Ishikawa (cell line): ENCODE measurements around the gene CPSF4L.

Experiments used
- CEBPB ChIP-seq: IDR thresholded peaks from 2 replicates; pipeline ENCODE4 v1.6.1; 2012
- CREB1 ChIP-seq: IDR thresholded peaks from 2 replicates; pipeline ENCODE4 v1.6.1; 2012; ENCODE audit warnings: low read depth
- EP300 ChIP-seq: IDR thresholded peaks from 2 replicates; pipeline ENCODE4 v1.6.1; 2012; ENCODE audit warnings: borderline replicate concordance
- FOXM1 ChIP-seq: IDR thresholded peaks from 2 replicates; pipeline ENCODE4 v1.6.1; 2012; ENCODE audit warnings: low read depth, borderline replicate concordance
- MAX ChIP-seq: IDR thresholded peaks from 2 replicates; pipeline ENCODE4 v1.6.1; 2012
- NFIC ChIP-seq: IDR thresholded peaks from 2 replicates; pipeline ENCODE4 v1.6.1; 2012
- TAF1 ChIP-seq: IDR thresholded peaks from 2 replicates; pipeline ENCODE4 v1.6.1; 2012; ENCODE audit warnings: low read depth, mild to moderate bottlenecking
- TCF12 ChIP-seq: IDR thresholded peaks from 2 replicates; pipeline ENCODE4 v1.6.1; 2012; ENCODE audit warnings: low read depth
- TEAD4 ChIP-seq: IDR thresholded peaks from 2 replicates; pipeline ENCODE4 v1.6.1; 2012
- ZBTB7A ChIP-seq: IDR thresholded peaks from 2 replicates; pipeline ENCODE4 v1.6.1; 2012; ENCODE audit warnings: low read depth

GRCh38 chr17:73261617-73261951 is at the start of gene CPSF4L:
- no peak for TF ChIP-seq NFIC
- no peak for TF ChIP-seq TEAD4
- TF ChIP-seq FOXM1 = no peak
- no peak for TF ChIP-seq MAX
- TF ChIP-seq ZBTB7A = no peak
- no peak for TF ChIP-seq CEBPB
- TF ChIP-seq TAF1 = no peak
- TF ChIP-seq CREB1 = no peak
- no peak for TF ChIP-seq TCF12
- no peak for TF ChIP-seq EP300
